NCI-H526 treated with DMSO at 0.1 percent for 48 hours (cell line): Measurements from ENCODE around the gene MAGI2.

Experiments used
- DNase-seq: peaks from one replicate; lab custom pipeline; 2025; lab: John Stamatoyannopoulos, UW

The MAGI2 gene

GRCh38 chr7:78082556-78082955, 1370.9 kb downstream of the MAGI2 start:
- DNase-seq: no peak

DNA sequence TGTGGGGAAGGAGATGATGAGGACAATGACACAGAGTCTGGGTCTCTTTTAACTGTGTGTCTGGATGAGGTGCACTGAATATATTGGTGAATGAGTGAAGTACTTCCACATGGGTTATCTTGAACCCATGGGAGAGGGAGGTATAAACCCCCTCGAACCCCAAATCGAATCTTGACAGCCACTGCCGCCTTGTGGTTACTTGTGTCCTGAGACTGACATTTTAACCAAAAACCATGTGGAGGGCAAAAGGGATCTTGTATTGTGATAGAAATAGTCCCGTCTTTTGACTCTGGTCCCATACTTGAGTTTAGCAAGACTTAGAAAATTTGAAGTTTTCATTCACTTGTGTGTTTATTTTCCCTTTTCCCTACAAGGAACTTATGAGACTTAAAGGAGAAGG, 1371.6 kb downstream of the MAGI2 start:
- DNase-seq: no peak

DNA sequence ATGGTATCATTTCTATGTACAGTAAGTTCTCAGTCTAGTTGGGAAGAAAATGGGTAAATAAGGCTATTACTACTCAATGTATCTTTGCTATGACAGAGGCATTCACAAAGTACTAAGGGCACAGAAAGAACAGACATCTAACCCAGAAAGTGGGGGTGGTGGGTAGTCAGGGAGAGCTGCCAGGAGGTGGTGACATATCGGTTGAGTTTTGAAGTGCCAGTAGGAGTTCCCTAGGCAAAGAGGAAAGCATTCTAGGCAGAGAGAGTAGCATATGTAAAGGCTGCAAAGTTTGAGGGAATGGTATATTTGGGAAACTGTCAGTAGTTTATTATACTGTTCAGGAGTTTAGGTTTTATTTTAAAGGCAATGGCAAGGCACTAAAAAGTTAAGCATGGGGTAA, 1372.1 kb downstream of the MAGI2 start:
- no peak for DNase-seq

DNA sequence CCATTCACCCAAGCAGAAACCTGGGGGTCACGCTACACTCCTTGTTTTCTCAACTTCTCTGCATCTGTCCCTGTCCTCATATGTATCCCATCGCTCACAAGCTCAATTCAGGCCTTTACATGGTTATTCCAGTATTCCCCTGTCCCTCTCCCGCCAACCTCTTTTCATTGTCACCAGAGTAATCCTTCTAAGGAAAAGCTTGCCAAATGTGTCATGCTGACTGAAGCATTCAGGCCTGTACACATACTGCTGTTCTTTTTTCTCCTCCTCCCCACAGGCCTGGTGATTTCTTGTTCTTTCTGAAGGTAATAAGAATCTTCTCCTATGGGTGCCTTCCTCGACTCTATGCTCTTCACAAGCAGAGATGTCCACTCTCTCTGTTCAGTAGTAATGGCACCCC, 1372.7 kb downstream of the MAGI2 start:
- no peak for DNase-seq

GRCh38 chr7:78080241-78080640, 1373.2 kb downstream of the MAGI2 start:
- no peak for DNase-seq

DNA sequence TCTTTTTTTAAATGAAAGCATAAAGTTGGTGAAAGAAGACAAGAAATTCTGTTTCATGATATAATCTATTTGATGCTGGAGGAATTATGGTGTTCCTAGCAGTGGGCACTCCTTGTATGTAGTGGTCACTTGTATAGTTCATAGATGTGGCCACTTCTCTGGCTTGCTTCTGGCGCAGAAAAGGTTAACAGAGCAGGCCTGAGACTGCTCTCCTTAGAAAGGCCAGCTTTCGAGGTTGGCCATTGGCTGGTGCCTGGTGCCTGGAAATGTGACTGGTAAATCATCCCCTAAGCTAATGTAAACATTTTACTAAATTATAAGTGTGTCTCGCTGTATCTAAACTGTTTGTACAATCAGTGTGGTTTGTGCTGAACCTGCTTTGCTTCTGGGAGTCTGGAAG, 1378.8 kb downstream of the MAGI2 start:
- DNase-seq: no peak

DNA sequence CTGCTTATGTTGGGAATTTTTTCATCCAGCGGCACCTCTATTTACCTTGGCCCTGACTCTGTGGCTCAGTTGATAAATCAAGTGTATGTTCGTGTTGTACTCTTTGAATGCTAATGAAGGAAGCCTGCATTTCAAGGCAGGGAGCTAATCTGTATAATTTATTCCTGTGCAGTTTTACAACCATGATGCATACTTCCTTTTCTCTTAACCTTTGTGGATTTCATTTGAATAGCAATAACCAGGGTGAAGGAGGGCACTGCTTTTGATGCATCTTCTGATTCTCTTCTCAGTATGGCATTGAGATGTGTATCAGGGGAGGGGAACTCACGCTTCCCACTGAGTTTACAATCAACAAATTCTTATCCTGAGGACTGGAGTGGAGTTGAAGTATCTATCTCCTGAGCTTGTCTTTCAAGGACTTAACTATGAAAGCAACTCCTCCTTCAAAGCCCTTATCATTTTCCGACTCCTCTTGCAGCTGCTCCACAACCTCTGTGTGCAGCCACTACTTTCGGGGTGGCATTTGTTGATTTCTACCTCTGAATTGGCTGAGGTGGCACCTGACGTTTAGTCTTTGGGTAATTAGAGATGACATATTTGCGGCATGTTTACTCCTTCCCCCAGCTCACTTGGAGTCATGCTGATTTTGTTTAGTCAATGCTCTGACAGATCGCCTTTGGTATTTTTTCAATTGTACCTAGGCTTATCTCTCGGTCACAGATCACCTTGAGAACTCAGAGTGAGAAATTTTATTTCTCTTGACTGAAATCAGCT, 1379.7 kb downstream of the MAGI2 start:
- DNase-seq: peak; percentile 92

- no peak for DNase-seq
Measured at GRCh38 chr7:78072201-78072590, 1381.3 kb downstream of the MAGI2 start.

DNA sequence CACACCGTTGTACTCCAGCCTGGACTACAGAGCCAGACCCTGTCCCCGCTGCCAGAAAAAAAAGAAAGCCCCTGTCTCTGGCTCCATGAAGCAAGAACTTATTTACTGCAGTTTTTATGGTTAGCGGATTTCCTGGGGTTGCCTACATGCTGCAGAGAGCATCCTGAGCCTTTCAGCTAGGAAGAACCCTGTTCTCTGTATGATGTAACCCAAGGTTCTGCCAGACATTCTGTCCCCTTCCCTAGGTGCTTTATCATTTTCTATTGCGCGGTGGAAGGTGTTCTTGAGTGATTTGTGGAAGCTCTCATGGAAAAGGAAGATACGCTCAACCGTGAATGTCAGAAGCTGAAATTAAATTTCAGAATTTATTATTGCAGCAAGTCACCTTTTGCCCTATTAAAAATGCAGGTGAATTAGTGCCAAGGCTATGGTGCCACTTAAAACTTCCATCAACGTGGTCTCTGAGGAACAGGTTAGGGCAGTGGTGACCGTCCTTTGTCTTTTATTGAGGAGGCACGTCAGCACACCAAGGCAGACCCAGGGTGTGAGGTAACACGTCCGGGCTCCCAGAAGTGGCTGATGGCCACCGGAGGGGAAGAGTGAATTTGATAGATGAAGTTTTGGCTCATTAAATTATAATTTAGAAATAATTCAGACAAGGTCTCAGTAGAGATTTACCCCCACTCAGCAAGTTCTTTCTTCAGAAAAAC, 1381.8 kb downstream of the MAGI2 start:
- DNase-seq: no peak

GRCh38 chr7:78066599-78066998, 1386.9 kb downstream of the MAGI2 start:
- no peak for DNase-seq

- no peak for DNase-seq
Measured at GRCh38 chr7:78063758-78064157, 1389.7 kb downstream of the MAGI2 start.

GRCh38 chr7:78062214-78062613, 1391.3 kb downstream of the MAGI2 start:
- no peak for DNase-seq

GRCh38 chr7:78057571-78057970, 1395.9 kb downstream of the MAGI2 start:
- no peak for DNase-seq

DNA sequence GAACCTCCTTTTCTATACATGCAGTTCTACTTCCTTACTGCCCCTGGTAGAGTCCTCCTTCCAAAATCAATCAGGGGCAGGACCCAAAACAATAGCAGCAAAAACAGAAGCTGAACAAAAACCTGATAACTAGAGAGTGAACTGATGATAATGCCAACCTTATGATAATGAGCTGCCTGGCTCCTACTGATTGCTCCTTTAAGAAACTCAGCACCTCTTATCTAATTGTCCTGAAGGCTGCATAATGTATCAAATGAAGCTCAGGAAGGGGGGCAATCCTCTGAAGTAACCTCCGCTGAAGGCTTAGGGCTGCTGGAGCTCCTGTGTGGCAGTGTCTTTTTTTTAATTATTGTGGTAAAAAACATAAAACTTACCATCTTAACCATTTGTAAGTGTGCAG, 1397.9 kb downstream of the MAGI2 start:
- DNase-seq: no peak

DNA sequence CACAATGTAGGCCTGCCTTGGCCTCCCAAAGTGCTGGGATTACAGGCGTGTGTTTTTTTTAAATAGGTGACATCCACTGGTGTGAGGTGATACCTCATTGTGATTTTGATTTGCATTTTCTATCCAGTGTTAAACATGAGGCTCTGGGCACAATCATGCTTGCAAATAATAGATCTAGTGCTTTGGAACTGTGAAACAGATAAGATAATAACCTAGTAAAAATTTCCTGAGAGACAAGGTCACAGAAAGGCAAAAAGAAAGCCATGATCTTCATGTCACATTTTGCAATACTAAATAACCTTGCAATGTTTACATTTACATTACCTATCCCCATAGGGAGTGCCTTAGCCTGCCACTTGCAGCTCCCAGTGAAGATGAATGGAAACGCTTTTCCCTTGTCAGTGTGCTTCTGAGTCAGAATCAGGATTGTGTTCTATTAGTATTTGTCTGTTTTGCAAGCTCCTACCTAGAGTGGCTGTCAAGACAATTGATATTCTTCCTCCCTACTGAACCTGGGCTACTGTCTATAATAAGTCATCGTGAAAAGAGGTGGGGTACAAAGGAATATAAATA, 1398.4 kb downstream of the MAGI2 start:
- DNase-seq: peak; percentile 35

DNA sequence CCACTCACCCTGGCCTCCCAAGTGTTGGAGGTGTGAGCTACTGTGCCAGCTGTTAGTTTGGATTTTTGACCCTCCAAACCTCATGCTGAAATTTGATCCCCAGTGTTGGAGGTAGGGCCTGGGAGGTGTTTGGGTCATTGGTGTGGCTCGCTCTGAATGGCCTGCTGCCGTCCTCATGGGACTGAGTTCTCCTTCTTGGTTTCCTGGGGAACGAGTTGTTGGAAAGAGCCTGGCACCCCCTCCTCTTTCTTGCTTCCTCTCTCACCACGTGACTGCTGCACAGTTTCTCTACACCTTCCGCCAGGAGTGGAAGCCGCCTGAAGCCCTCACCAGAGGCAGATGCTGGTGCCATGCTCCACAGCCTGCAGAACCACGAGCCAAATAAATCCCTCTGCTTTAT, 1401.4 kb downstream of the MAGI2 start:
- no peak for DNase-seq

DNA sequence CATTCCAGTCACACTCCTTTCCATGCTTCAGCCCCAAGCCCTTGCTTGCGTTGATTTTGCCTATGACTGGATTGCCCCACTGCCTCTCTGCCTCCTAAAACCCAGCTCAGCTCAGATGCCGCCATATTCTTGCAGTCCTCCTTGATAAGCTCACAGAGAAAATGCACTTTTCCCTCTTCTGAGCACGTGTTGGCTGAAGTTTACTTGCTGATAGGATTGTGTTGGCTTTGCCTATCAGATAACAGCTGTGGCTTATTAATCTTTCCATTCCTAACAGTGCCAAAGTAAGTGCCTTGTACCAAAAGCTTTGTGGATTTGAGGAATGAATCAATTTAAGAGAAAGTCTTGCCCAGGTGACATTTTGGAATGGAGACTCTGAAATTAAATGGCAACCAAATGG, 1405.7 kb downstream of the MAGI2 start:
- no peak for DNase-seq

DNA sequence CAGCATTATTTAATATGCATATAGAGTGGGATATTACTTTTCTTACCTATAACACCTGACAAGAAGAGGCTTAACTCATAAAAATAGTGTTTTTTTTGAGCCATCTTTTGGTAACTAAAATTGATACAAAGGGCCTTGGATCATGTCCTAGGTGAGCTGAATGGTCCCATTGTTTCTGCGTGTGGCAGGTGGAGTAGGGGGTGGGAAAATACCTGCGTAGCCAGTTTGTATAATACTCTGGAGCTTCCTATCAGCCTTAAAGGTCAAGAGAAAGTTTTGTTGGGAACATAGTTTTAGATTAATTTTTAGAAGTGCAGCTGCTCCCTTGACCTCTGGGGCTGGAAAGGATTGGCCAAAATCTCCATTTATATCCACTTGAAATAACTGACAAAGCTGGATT, 1410.3 kb downstream of the MAGI2 start:
- peak; percentile 58 for DNase-seq

DNA sequence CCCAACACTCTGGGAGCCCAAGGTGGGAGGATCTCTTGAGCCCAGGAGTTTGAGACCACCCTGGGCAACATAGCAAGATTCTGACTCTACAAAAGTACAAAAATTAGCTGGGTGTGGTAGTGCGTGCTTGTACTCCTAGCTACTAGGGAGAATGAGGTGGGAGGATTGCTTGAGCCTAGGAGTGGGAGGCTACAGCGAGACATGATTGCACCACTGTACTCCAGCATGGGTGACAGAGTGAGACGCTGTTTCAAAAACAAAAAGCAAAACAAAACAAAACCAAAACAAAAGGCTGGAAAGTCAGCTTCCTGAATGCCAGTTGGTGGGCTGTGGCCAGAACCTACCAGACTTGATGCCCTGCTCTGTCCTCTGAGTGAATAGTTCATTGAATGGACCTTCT, 1412.0 kb downstream of the MAGI2 start:
- DNase-seq: no peak

DNA sequence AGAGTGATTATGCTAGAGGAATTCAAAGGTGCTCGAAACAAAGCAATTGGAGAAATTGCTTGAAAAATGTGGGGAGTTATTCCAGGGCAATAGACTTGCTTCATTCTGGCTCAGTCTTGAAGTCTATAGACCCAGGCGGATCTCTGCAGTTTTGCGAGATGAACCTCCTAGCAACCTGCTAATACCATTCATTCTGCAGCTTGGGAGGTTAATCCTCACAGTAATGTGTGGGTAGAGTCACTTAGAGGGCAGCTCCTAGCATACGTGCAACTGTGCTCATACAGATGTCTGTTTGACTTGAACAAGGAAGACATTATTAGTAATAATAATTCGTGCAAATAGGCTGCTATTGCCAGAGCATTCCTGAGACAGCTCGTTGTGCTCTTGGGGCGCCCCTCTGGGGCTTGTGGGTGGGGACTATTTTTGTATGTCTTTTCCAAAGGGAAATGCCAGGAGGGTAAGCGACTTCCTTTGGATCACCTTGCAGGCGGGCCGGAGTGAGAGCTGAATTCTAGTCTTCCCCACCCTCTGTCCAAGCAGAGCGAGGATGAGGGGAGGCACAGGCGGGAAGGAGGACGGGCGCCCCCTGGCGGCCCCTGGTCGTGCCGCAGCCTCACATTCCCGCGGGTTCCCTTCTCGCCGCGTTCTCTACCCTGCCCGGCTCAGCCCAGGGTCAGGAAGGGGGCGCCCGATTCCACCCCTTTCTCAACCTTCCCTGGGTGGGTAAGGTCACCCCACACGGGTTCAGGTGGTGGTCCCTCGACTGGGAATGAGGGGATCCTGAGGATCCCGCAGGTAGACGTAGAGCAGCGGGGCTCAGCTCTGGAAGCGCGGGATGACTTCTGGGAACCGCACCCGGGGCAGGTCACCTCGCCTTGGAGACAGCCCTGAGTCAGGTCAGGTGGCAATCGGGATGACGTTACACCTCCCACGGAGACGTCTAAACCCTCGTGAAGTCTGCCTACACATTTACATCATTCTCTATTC, 1413.4 kb downstream of the MAGI2 start:
- no peak for DNase-seq

DNA sequence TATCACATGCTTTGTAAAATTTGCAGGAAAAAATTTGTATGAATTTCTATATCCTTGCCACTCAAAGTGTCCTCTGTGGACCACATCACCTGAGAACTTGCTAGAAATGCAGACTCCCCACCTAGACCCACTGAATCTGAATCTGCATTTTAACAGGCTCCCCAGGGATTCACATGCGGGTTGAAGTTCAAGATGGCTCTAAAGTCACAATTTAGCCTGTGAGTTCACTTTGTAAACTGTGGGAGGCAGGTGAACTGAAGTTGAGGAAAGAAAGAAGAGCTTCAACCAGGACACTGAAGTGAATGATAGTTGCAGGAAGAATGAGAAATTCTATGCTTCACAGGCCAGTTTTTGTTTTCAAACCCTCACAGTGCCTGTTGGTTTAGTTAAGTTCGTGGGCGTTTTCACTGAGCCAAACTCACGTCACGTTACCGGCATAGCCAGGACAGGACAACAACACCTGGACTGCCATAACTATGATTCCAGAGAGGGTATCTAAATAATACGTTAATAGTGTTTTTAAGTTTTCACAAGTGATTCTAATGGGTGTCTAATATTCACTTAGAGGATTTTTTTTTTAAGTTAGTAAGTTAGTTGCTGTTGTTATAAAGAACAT, 1414.9 kb downstream of the MAGI2 start:
- no peak for DNase-seq

GRCh38 chr7:78037603-78038002, 1415.9 kb downstream of the MAGI2 start:
- peak; percentile 75 for DNase-seq
